H9 (cell line): Measurements from ENCODE around the gene CALCA. TPM values are rescaled to one million over a fixed set of nuclear protein-coding genes. Genes with fewer than 3 reads are reported as not detected.

Experiments
- DNase-seq: peaks from one replicate; pipeline ENCODE4 v3.0.0-alpha.2; 2017
- H2AFZ ChIP-seq: one replicate; pipeline ENCODE4 v1.6.1; 2013; ENCODE audit warnings: mild to moderate bottlenecking, low read length, control low read depth, moderate library complexity
- H2AK5ac ChIP-seq: 2 replicates; pipeline ENCODE4 v1.6.1; 2013; ENCODE audit warnings: low read length, control low read depth, mixed read lengths; ENCODE audit not compliant: insufficient read length
- H2BK120ac ChIP-seq: one replicate; pipeline ENCODE4 v1.6.1; 2013; ENCODE audit warnings: low read depth, mild to moderate bottlenecking, low read length, control low read depth, inconsistent platforms; ENCODE audit not compliant: poor library complexity, severe bottlenecking
- H2BK12ac ChIP-seq: 2 replicates; pipeline ENCODE4 v1.6.1; 2013; ENCODE audit warnings: low read length, control low read depth, mixed read lengths, low read depth; ENCODE audit not compliant: insufficient read length
- H2BK15ac ChIP-seq: 2 replicates; pipeline ENCODE4 v1.6.1; 2013; ENCODE audit warnings: low read depth, low read length, control low read depth
- H2BK20ac ChIP-seq: one replicate; pipeline ENCODE4 v1.6.1; 2013; ENCODE audit warnings: low read depth, mild to moderate bottlenecking, low read length, control low read depth, inconsistent platforms; ENCODE audit not compliant: poor library complexity, severe bottlenecking
- H2BK5ac ChIP-seq: 2 replicates; pipeline ENCODE4 v1.6.1; 2013; ENCODE audit warnings: low read length, control low read depth, mixed read lengths; ENCODE audit not compliant: insufficient read length
- H3K14ac ChIP-seq: 2 replicates; pipeline ENCODE4 v1.6.1; 2013; ENCODE audit warnings: low read length, control low read depth; ENCODE audit not compliant: insufficient read depth
- H3K18ac ChIP-seq: 2 replicates; pipeline ENCODE4 v1.6.1; 2013; ENCODE audit warnings: low read depth, mild to moderate bottlenecking, mixed read lengths, low read length, control low read depth; ENCODE audit not compliant: insufficient read length
- H3K23ac ChIP-seq: 2 replicates; pipeline ENCODE4 v1.6.1; 2013; ENCODE audit warnings: low read length, control low read depth, mixed read lengths, low read depth; ENCODE audit not compliant: insufficient read length
- H3K23me2 ChIP-seq: 2 replicates; pipeline ENCODE4 v1.6.1; 2013; ENCODE audit warnings: low read depth, mild to moderate bottlenecking, mixed read lengths, low read length, control low read depth; ENCODE audit not compliant: insufficient read length, poor library complexity, severe bottlenecking
- H3K27ac ChIP-seq: 2 replicates; pipeline ENCODE4 v1.5.1; 2013; ENCODE audit warnings: low read length, control low read depth, mixed read lengths, low read depth; ENCODE audit not compliant: insufficient read length
- H3K27me3 ChIP-seq: 2 replicates; pipeline ENCODE4 v1.6.1; 2013; ENCODE audit warnings: low read length, control low read depth, inconsistent platforms; ENCODE audit not compliant: insufficient read depth
- H3K4ac ChIP-seq: 2 replicates; pipeline ENCODE4 v1.6.1; 2013; ENCODE audit warnings: low read depth, mild to moderate bottlenecking, control low read depth, inconsistent platforms, low read length, moderate library complexity
- H3K4me1 ChIP-seq: 2 replicates; pipeline ENCODE4 v1.6.1; 2013; ENCODE audit warnings: low read length, control low read depth, inconsistent platforms; ENCODE audit not compliant: insufficient read depth
- H3K4me2 ChIP-seq: 2 replicates; pipeline ENCODE4 v1.6.1; 2013; ENCODE audit warnings: low read length, control low read depth, mixed read lengths; ENCODE audit not compliant: insufficient read length, insufficient read depth
- H3K56ac ChIP-seq: 2 replicates; pipeline ENCODE4 v1.6.1; 2013; ENCODE audit warnings: low read depth, mild to moderate bottlenecking, mixed read lengths, low read length, control low read depth; ENCODE audit not compliant: insufficient read length
- H3K79me1 ChIP-seq: 2 replicates; pipeline ENCODE4 v1.6.1; 2013; ENCODE audit warnings: low read depth, mild to moderate bottlenecking, moderate library complexity, low read length, control low read depth, inconsistent platforms; ENCODE audit not compliant: insufficient read depth, poor library complexity, severe bottlenecking
- H3K79me2 ChIP-seq: 2 replicates; pipeline ENCODE4 v1.6.1; 2013; ENCODE audit warnings: low read length, control low read depth, inconsistent platforms; ENCODE audit not compliant: insufficient read depth
- H3K9ac ChIP-seq: 2 replicates; pipeline ENCODE4 v1.6.1; 2013; ENCODE audit warnings: low read length, control low read depth, mixed read lengths; ENCODE audit not compliant: insufficient read length; ENCODE audit errors: extremely low read depth
- H3K9me3 ChIP-seq: one replicate; pipeline ENCODE4 v1.6.1; 2013; ENCODE audit warnings: low read depth, low read length, inconsistent platforms; ENCODE audit not compliant: control insufficient read depth
- H3T11ph ChIP-seq: one replicate; pipeline ENCODE4 v1.6.1; 2013; ENCODE audit warnings: mild to moderate bottlenecking, low read length, control low read depth, inconsistent platforms
- H4K20me1 ChIP-seq: one replicate; pipeline ENCODE4 v1.6.1; 2013; ENCODE audit not compliant: control insufficient read depth, insufficient read length, insufficient read depth
- H4K5ac ChIP-seq: 2 replicates; pipeline ENCODE4 v1.6.1; 2013; ENCODE audit warnings: low read depth, mild to moderate bottlenecking, mixed read lengths, low read length, control low read depth; ENCODE audit not compliant: insufficient read length
- H4K8ac ChIP-seq: replicated peaks from 2 replicates; pipeline ENCODE4 v1.6.1; 2013; ENCODE audit warnings: low read length, control low read depth, mixed read lengths, low read depth; ENCODE audit not compliant: insufficient read length
- H4K91ac ChIP-seq: 2 replicates; pipeline ENCODE4 v1.6.1; 2013; ENCODE audit warnings: low read depth, mild to moderate bottlenecking, moderate library complexity, mixed read lengths, low read length, control low read depth; ENCODE audit not compliant: insufficient read length
- H3K27ac Mint-ChIP-seq, 3 experiments: 2 replicates in 2 of 3; 3 replicates in 1 of 3; pipeline ENCODE4 v1.8.0; 2020 to 2021; ENCODE audit warnings: mixed read lengths in 3 of 3, mild to moderate bottlenecking in 1 of 3, moderate library complexity in 1 of 3
- H3K27me3 Mint-ChIP-seq: 2 replicates; pipeline ENCODE4 v1.8.0; 2021; ENCODE audit warnings: low read depth, mild to moderate bottlenecking, moderate library complexity, mixed read lengths
- H3K36me3 Mint-ChIP-seq, 3 experiments: 2 replicates in 2 of 3; 3 replicates in 1 of 3; pipeline ENCODE4 v1.8.0; 2020 to 2021; ENCODE audit warnings: low read depth in 3 of 3, mixed read lengths in 3 of 3; ENCODE audit not compliant: insufficient read depth in 1 of 3
- H3K4me1 Mint-ChIP-seq, 2 experiments: 2 replicates each; pipeline ENCODE4 v1.8.0; 2020; ENCODE audit warnings: mixed read lengths in 2 of 2
- H3K4me3 Mint-ChIP-seq, 2 experiments: 2 replicates in 1 of 2; 3 replicates in 1 of 2; pipeline ENCODE4 v1.8.0; 2020 to 2021; ENCODE audit warnings: mild to moderate bottlenecking in 2 of 2, mixed read lengths in 2 of 2, moderate library complexity in 1 of 2
- H3K9me3 Mint-ChIP-seq, 2 experiments: 2 replicates in 1 of 2; 3 replicates in 1 of 2; pipeline ENCODE4 v1.8.0; 2020; ENCODE audit warnings: mild to moderate bottlenecking in 2 of 2, mixed read lengths in 2 of 2, moderate library complexity in 1 of 2
- WGBS: extraction: QIAGEN DNeasy Blood & Tissue Kit; methylation state at CpG from one replicate; pipeline ENCODE4 v1.1.7; 2013; ENCODE audit warnings: missing lambda C conversion rate, low lambda C conversion rate, mixed read lengths; ENCODE audit not compliant: insufficient read length; ENCODE audit errors: extremely low coverage; 5-methylcytosine and 5-hydroxymethylcytosine counted together
- total RNA-seq: library from RNA; stranded (reverse); gene quantifications from 2 replicates; pipeline ENCODE4 v1.2.1, GENCODE V29; 2021
- TF ChIP-seq, protein P1 (sequence below): fragments of 200-600 bp; sonication (generic); conservative IDR thresholded peaks from 3 replicates; pipeline ENCODE4 v1.8.0; 2021; ENCODE audit warnings: antibody characterized with exemption, mild to moderate bottlenecking

The CALCA gene
- total RNA-seq, 1 experiment from 2014 or later = not detected

DNA sequence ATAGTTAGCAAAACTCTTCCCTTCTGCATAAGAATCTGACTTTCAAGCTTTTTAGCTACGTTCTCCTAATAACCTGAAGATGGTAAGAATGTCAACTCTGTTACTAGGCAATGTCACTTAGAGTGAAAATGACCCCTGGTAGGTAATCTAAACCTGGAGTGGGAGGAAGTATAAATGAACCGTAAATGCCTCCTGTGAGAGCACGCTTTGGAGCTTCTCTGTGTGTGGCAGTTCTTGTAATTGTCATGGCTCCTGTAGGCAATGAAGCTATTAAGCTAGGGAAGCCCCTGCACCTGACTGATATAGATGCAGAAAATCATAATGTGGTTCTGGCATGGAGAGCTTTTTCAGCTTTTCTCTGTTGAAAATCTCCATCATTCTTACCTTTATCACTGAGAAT is 29.4 kb downstream of the CALCA start:
- H3K4me3 Mint-ChIP-seq = no peak overlapping the region
- H2AFZ ChIP-seq = no peak overlapping the region
- no peak overlapping the region for H3K14ac ChIP-seq
- H3K27ac ChIP-seq = no peak overlapping the region
- WGBS = no CpG with 5 or more reads among the region's 3 CpGs
- no peak overlapping the region for H2BK12ac ChIP-seq
- H3K4me1 ChIP-seq = no peaks in the 10 kb centered on the region
- H3K56ac ChIP-seq = no peak overlapping the region
- H3K4me2 ChIP-seq = no peak overlapping the region
- no peak overlapping the region for H3T11ph ChIP-seq
- no peaks in the 10 kb centered on the region for H3K27me3 ChIP-seq
- H2BK5ac ChIP-seq = no peak overlapping the region
- no peaks in the 10 kb centered on the region for H3K79me2 ChIP-seq
- no peak for DNase-seq
- H3K27ac Mint-ChIP-seq = no peak overlapping the region
- H3K9ac ChIP-seq = no peak overlapping the region
- no peak overlapping the region for H2BK15ac ChIP-seq
- no peak overlapping the region for H3K23ac ChIP-seq
- 0 out of 2 replicates have a peak, but pooled peaks cover 2% of the 10 kb centered on the region for H3K27me3 Mint-ChIP-seq
- H4K20me1 ChIP-seq = no peaks in the 10 kb centered on the region
- H4K5ac ChIP-seq = no peak overlapping the region
- H4K91ac ChIP-seq = no peak overlapping the region
- H3K4ac ChIP-seq = no peak overlapping the region
- H2BK20ac ChIP-seq = no peak overlapping the region
- no peak overlapping the region for H4K8ac ChIP-seq
- no peak overlapping the region for H2AK5ac ChIP-seq
- peaks cover 22 to 23% of the 10 kb centered on the region in 2 experiments for H3K9me3 Mint-ChIP-seq
- no peak overlapping the region for H3K18ac ChIP-seq
- H3K4me1 Mint-ChIP-seq = peaks cover 2 to 10% of the 10 kb centered on the region in 2 experiments; a peak in 2 of 4 replicates
- TF ChIP-seq, protein P1, sequence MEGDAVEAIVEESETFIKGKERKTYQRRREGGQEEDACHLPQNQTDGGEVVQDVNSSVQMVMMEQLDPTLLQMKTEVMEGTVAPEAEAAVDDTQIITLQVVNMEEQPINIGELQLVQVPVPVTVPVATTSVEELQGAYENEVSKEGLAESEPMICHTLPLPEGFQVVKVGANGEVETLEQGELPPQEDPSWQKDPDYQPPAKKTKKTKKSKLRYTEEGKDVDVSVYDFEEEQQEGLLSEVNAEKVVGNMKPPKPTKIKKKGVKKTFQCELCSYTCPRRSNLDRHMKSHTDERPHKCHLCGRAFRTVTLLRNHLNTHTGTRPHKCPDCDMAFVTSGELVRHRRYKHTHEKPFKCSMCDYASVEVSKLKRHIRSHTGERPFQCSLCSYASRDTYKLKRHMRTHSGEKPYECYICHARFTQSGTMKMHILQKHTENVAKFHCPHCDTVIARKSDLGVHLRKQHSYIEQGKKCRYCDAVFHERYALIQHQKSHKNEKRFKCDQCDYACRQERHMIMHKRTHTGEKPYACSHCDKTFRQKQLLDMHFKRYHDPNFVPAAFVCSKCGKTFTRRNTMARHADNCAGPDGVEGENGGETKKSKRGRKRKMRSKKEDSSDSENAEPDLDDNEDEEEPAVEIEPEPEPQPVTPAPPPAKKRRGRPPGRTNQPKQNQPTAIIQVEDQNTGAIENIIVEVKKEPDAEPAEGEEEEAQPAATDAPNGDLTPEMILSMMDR = no peak
- no peaks in the 10 kb centered on the region for H3K79me1 ChIP-seq
- no peak overlapping the region for H2BK120ac ChIP-seq
- H3K9me3 ChIP-seq = no peaks in the 10 kb centered on the region
- peaks cover 11 to 19% (median 12%) of the 10 kb centered on the region in 3 experiments; a peak in 6 of 7 replicates for H3K36me3 Mint-ChIP-seq
- no peaks in the 10 kb centered on the region for H3K23me2 ChIP-seq
